Neural cell (in vitro differentiated cells): ENCODE data around the gene ZGLP1. TPM values are rescaled to one million over a fixed set of nuclear protein-coding genes. Genes with fewer than 3 reads are reported as not detected.

Experiments
- H2AFZ ChIP-seq: fragments of 200-600, 300-800 bp; sonication (generic), shearing (Covaris generic); 2 replicates; pipeline ENCODE4 v1.6.0; 2014; ENCODE audit warnings: low read depth, mild to moderate bottlenecking, antibody characterized with exemption, low read length, moderate library complexity
- H3F3A ChIP-seq: fragments of 200-600 bp; shearing (Covaris generic); 2 replicates; pipeline ENCODE4 v1.6.1; 2016; ENCODE audit warnings: mild to moderate bottlenecking, moderate library complexity, mixed read lengths, antibody characterized with exemption, low read length; ENCODE audit not compliant: insufficient read depth, poor library complexity, severe bottlenecking
- H3K27ac ChIP-seq: fragments of 200-600, 300-800 bp; sonication (generic), shearing (Covaris generic); 2 replicates; pipeline ENCODE4 v1.5.1; 2014; ENCODE audit warnings: mild to moderate bottlenecking, low read length, moderate library complexity
- H3K27me3 ChIP-seq: fragments of 300-800, 200-600 bp; sonication (generic), shearing (Covaris generic); 2 replicates; pipeline ENCODE4 v1.6.0; 2014; ENCODE audit warnings: mild to moderate bottlenecking, low read depth, low read length, moderate library complexity; ENCODE audit not compliant: insufficient read depth
- H3K36me3 ChIP-seq: fragments of 300-800, 200-600 bp; sonication (generic), shearing (Covaris generic); 2 replicates; pipeline ENCODE4 v1.5.1; 2014; ENCODE audit warnings: mild to moderate bottlenecking, antibody characterized with exemption, low read length, moderate library complexity; ENCODE audit not compliant: insufficient read depth
- H3K4me2 ChIP-seq: fragments of 300-800, 200-600 bp; sonication (generic), shearing (Covaris generic); 2 replicates; pipeline ENCODE4 v1.6.0; 2014; ENCODE audit warnings: mild to moderate bottlenecking, low read length
- H3K4me3 ChIP-seq: fragments of 300-800, 200-600 bp; sonication (generic), shearing (Covaris generic); 2 replicates; pipeline ENCODE4 v1.5.1; 2014; ENCODE audit warnings: mild to moderate bottlenecking, low read length, moderate library complexity
- H3K79me2 ChIP-seq: fragments of 200-600 bp; shearing (Covaris generic); replicated peaks from 2 replicates; pipeline ENCODE4 v1.6.0; 2014; ENCODE audit warnings: mild to moderate bottlenecking, low read length, moderate library complexity; ENCODE audit not compliant: insufficient read depth
- H3K9ac ChIP-seq: fragments of 300-800, 200-600 bp; sonication (generic), shearing (Covaris generic); 2 replicates; pipeline ENCODE4 v1.6.1; 2016; ENCODE audit warnings: mild to moderate bottlenecking, low read length, mixed read lengths
- H3K9me2 ChIP-seq: fragments of 200-600 bp; shearing (Covaris generic); 2 replicates; pipeline ENCODE4 v1.6.1; 2016; ENCODE audit warnings: mild to moderate bottlenecking, low read length, mixed read lengths; ENCODE audit not compliant: insufficient read depth
- H3K9me3 ChIP-seq: fragments of 200-600, 300-800 bp; sonication (generic), shearing (Covaris generic); 2 replicates; pipeline ENCODE4 v1.6.1; 2016; ENCODE audit warnings: mild to moderate bottlenecking, mixed run types, low read length, moderate library complexity, mixed read lengths
- H4K20me1 ChIP-seq: fragments of 200-600 bp; shearing (Covaris generic); 2 replicates; pipeline ENCODE4 v1.6.1; 2016; ENCODE audit warnings: mild to moderate bottlenecking, mixed run types; ENCODE audit not compliant: insufficient read depth
- EP300 ChIP-seq: fragments of 450-650 bp; conservative IDR thresholded peaks from 2 replicates; pipeline ENCODE4 v1.6.1; 2014; ENCODE audit warnings: antibody characterized with exemption, mild to moderate bottlenecking, moderate library complexity; ENCODE audit not compliant: poor library complexity, severe bottlenecking
- EZH2 ChIP-seq: fragments of 200-600, 300-800 bp; shearing (Covaris generic), sonication (generic); IDR thresholded peaks from 2 replicates; pipeline ENCODE4 v1.6.1; 2014; ENCODE audit warnings: antibody characterized with exemption, low read length, borderline replicate concordance, mild to moderate bottlenecking; ENCODE audit not compliant: insufficient read depth, poor library complexity, severe bottlenecking
- MXI1 ChIP-seq: fragments of 450-650 bp; conservative IDR thresholded peaks from 2 replicates; pipeline ENCODE4 v1.6.1; 2014; ENCODE audit warnings: antibody characterized with exemption, mild to moderate bottlenecking; ENCODE audit not compliant: poor library complexity, severe bottlenecking
- POLR2AphosphoS5 ChIP-seq: IDR thresholded peaks from 2 replicates; pipeline ENCODE4 v1.6.1; 2012
- RAD21 ChIP-seq: fragments of 450-650 bp; conservative IDR thresholded peaks from 2 replicates; pipeline ENCODE4 v1.6.1; 2014; ENCODE audit warnings: antibody characterized with exemption, mild to moderate bottlenecking, moderate library complexity
- SMC3 ChIP-seq: fragments of 450-650 bp; conservative IDR thresholded peaks from 2 replicates; pipeline ENCODE4 v1.6.1; 2014; ENCODE audit warnings: antibody characterized with exemption, mild to moderate bottlenecking, moderate library complexity; ENCODE audit not compliant: poor library complexity
- TAF1 ChIP-seq: IDR thresholded peaks from 2 replicates; pipeline ENCODE4 v1.6.1; 2012; ENCODE audit warnings: low read depth
- polyA plus RNA-seq: library from polyadenylated mRNA; depleted of rRNA; stranded (reverse); fragments of >200 nt; gene quantifications from 2 replicates; pipeline ENCODE4 v1.2.3, GENCODE V29; 2014
- TF ChIP-seq, protein P1 (sequence below): IDR thresholded peaks from 2 replicates; pipeline ENCODE4 v1.6.1; 2012; ENCODE audit warnings: borderline replicate concordance
- TF ChIP-seq, protein P2 (sequence below): fragments of 450-650 bp; IDR thresholded peaks from 2 replicates; pipeline ENCODE4 v1.5.1; 2014; ENCODE audit warnings: antibody characterized with exemption, mild to moderate bottlenecking, moderate library complexity; ENCODE audit not compliant: poor library complexity, severe bottlenecking

ZGLP1 gene
- polyA plus RNA-seq, 1 donor from 2014 or later: 22.8 TPM

DNA sequence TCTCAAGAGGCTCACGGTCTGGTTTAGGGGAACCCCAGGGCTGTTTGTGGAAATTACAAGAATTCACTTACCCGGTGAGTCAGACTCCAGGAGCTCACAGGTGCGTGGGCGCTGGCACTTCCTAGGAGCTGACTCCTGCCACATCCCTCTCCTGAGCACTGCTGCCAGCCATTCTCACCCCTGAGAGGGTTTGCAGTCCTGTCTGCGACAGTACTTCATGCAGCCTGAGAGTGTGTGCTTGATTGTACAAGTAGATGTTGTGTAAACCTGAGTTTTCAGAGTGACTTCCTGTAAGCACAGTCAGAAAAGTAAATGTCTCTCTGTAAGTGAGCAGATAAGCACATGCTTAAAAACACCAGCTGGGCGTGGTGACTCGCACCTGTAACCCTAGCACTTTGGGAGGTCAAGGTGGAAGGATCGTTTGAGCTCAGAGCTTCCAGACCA lies 49.5 kb downstream of the ZGLP1 start:
- H3K79me2 ChIP-seq: no peaks in the 10 kb centered on the region
- TF ChIP-seq POLR2AphosphoS5 (no peak), MXI1 (no peak), RAD21 (no peak), EP300 (no peak), TAF1 (no peak), EZH2 (no peak), SMC3 (no peak)
- TF ChIP-seq, protein P1, sequence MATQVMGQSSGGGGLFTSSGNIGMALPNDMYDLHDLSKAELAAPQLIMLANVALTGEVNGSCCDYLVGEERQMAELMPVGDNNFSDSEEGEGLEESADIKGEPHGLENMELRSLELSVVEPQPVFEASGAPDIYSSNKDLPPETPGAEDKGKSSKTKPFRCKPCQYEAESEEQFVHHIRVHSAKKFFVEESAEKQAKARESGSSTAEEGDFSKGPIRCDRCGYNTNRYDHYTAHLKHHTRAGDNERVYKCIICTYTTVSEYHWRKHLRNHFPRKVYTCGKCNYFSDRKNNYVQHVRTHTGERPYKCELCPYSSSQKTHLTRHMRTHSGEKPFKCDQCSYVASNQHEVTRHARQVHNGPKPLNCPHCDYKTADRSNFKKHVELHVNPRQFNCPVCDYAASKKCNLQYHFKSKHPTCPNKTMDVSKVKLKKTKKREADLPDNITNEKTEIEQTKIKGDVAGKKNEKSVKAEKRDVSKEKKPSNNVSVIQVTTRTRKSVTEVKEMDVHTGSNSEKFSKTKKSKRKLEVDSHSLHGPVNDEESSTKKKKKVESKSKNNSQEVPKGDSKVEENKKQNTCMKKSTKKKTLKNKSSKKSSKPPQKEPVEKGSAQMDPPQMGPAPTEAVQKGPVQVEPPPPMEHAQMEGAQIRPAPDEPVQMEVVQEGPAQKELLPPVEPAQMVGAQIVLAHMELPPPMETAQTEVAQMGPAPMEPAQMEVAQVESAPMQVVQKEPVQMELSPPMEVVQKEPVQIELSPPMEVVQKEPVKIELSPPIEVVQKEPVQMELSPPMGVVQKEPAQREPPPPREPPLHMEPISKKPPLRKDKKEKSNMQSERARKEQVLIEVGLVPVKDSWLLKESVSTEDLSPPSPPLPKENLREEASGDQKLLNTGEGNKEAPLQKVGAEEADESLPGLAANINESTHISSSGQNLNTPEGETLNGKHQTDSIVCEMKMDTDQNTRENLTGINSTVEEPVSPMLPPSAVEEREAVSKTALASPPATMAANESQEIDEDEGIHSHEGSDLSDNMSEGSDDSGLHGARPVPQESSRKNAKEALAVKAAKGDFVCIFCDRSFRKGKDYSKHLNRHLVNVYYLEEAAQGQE: no peak
- H3K9ac ChIP-seq: no peak overlapping the region
- no peaks in the 10 kb centered on the region for H3K9me3 ChIP-seq
- H3F3A ChIP-seq: no peaks in the 10 kb centered on the region
- no peak overlapping the region for H3K4me3 ChIP-seq
- H3K36me3 ChIP-seq: no peaks in the 10 kb centered on the region
- no peaks in the 10 kb centered on the region for H3K9me2 ChIP-seq
- no peak overlapping the region for H3K4me2 ChIP-seq
- no peak overlapping the region for H3K27ac ChIP-seq
- H4K20me1 ChIP-seq: no peaks in the 10 kb centered on the region
- H3K27me3 ChIP-seq: no peaks in the 10 kb centered on the region
- H2AFZ ChIP-seq: no peak overlapping the region

- Histone ChIP-seq H3K4me2 (no peak overlapping the region), H3K4me3 (no peak overlapping the region), H3K27ac (no peak overlapping the region), H3K9ac (no peak overlapping the region), H2AFZ (no peak overlapping the region), H3K79me2 (no peaks in the 10 kb centered on the region), H4K20me1 (no peaks in the 10 kb centered on the region), H3K9me2 (no peaks in the 10 kb centered on the region), H3K27me3 (no peaks in the 10 kb centered on the region), H3F3A (no peaks in the 10 kb centered on the region), H3K9me3 (no peaks in the 10 kb centered on the region), H3K36me3 (no peaks in the 10 kb centered on the region)
- TF ChIP-seq TAF1: no peak
- TF ChIP-seq, protein P2, sequence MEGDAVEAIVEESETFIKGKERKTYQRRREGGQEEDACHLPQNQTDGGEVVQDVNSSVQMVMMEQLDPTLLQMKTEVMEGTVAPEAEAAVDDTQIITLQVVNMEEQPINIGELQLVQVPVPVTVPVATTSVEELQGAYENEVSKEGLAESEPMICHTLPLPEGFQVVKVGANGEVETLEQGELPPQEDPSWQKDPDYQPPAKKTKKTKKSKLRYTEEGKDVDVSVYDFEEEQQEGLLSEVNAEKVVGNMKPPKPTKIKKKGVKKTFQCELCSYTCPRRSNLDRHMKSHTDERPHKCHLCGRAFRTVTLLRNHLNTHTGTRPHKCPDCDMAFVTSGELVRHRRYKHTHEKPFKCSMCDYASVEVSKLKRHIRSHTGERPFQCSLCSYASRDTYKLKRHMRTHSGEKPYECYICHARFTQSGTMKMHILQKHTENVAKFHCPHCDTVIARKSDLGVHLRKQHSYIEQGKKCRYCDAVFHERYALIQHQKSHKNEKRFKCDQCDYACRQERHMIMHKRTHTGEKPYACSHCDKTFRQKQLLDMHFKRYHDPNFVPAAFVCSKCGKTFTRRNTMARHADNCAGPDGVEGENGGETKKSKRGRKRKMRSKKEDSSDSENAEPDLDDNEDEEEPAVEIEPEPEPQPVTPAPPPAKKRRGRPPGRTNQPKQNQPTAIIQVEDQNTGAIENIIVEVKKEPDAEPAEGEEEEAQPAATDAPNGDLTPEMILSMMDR: peak; percentile 82
- peak; percentile 77 for TF ChIP-seq RAD21
- TF ChIP-seq, protein P1: no peak
- TF ChIP-seq EP300: no peak
- TF ChIP-seq POLR2AphosphoS5: no peak
- no peak for TF ChIP-seq EZH2
- TF ChIP-seq MXI1: peak; percentile 30
- peak; percentile 78 for TF ChIP-seq SMC3
Observed at GRCh38 chr19:10259162-10259905, 50.3 kb downstream of the ZGLP1 start.
